HG03457 (cell line): ENCODE results near the gene ABCC4.

ENCODE experiments used
- ATAC-seq: cut with Tn5 transposase; IDR thresholded peaks from one replicate; pipeline ENCODE4 v1.9.1; 2021; ENCODE audit warnings: moderate number of reproducible peaks; ENCODE audit not compliant: unreplicated experiment

Gene ABCC4

GRCh38 chr13:95301183-95301967 is at the start of gene ABCC4:
TSS of gene ABCC4 (minus strand) at chr13:95301451. CDS start at chr13:95301314, 137 bp downstream.
- peak; percentile 86 for ATAC-seq

- ATAC-seq, result no peak
Measured at GRCh38 chr13:95349267-95349666, 48.0 kb upstream of the ABCC4 start.

- ATAC-seq, result no peak
Measured at GRCh38 chr13:95343944-95344343, 42.7 kb upstream of the ABCC4 start.

GRCh38 chr13:95341441-95341840 is 40.2 kb upstream of the ABCC4 start:
- ATAC-seq, result no peak

- no peak for ATAC-seq
Measured at GRCh38 chr13:95338905-95339304, 37.7 kb upstream of the ABCC4 start.

DNA sequence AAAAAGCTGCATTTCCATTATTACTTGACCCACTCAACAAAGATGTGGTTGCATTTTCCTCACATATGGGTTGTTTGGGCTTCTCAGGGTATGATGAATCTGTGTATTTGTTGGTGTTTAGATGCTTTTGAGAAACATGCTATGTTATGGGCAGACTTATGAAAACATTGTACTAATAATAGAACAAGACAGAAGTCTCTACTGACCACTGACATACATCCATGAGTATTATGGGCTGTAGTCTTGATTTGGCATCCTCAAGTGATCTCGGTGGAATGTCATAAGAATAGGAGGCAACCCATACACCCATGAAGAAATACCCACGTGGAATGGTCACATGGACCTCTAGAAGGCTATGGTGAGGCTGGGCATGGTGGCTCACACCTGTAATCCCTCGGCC is 36.3 kb upstream of the ABCC4 start:
- ATAC-seq, result no peak

DNA sequence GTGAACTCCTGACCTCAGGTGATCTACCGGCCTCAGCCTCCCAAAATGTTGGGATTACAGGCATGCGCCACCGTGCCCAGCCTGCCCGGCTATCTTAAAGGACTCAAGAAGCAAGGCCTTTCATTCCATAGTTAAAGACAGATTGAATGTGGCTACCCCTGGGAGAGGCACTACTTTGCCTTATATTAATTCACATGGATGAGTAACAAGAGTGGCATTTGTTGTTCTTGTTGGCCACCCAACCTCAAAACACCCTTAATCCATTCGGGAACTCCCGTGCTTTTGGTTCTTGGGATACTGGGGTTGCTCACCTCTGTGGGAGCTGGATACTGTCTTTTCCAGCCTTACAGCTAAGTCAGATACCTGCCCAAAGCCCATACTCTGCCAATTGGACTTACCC is 34.4 kb upstream of the ABCC4 start:
- ATAC-seq, result no peak

DNA sequence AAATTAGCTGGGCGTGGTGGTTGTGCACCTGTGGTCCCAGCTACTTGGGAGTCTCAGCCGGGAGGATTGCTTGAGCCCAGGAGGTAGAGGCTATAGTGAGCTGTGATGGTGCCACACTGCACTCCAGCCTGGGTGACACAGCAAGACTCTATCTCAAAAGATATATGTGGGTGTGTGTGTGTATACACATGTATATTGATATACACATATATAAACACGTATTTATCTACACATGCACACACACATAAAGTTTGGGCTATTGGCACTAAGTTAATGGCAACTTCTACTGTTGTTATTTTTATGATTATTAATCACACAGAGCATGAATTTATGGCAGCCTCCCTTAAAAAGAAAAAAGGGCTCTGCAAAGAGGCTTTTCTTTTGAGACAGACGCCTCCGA is 27.1 kb upstream of the ABCC4 start:
- ATAC-seq, result no peak

- ATAC-seq, result no peak
Measured at GRCh38 chr13:95327190-95327589, 25.9 kb upstream of the ABCC4 start.

DNA sequence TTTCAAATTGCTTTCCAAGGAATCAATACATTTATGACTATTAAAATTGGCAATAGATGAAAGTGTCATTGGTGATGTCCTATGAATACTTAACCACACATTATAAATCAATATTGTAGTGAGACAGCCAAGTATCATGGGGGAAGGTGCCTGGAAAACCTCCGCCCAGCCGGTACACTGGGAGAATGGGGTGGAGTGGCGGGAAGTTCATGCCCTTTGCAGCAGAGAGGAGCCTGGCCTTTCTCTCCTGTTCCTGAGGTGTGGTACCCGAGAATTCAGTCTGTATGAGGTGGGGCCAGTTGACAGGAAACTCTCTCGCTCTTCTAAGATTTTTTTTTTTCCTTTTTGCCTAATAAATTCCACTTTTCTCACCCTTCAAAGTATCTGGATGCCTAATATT is 25.4 kb upstream of the ABCC4 start:
- no peak for ATAC-seq

DNA sequence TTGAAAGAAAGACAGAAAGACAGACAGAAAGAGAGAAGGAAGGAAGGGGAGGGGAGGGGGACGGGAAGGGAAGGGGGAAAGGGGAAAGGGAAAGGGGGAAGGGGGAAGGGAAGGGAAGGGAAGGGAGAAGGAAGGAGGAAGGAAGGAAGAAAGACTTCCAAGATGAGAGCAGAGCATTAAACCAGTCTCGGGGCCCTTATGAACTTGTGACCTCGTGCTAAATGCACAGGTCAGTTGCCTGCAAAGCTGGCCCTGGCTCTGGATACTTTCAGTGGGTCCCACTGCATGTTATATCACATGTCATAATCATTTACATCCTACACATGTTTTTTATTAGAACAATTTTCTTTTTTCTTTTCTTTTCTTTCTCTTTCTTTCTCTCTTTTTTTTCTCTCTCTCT is 24.2 kb upstream of the ABCC4 start:
- ATAC-seq, result no peak

DNA sequence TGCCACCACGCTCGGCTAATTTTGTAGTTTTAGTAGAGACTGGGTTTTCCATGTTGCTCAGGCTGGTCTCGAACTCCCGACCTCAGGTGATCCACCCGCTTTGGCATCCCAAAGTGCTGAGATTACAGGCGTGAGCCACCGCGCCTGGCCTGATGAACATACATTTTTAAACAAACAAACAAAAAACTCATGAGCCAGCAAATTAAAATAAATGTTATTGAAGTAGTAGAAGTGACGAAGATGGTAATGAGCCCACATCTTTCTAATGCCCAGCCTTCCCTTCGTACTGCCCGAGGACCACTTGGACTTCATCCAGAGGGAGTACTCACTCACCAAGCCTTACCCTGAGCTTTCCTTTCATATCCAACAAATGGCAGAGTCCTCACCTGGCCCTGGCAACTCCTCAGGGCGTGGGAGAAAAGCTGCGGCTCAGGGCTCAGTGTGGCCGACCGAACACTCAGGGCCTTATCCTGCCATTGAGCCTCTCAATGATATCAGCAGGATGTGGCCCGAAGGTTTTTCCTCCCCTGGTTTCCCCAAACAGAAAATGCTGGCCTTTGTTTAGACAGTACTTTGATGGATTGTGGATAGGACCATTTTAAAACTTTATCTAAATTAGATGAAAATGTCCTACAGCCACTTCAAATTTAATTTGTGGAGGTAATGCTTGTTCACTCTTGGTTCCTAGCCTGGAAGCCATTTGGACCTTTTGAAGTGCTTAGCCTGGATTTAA is 22.8 kb upstream of the ABCC4 start:
- no peak for ATAC-seq

GRCh38 chr13:95319551-95320274 is 18.5 kb upstream of the ABCC4 start:
- ATAC-seq, result no peak

DNA sequence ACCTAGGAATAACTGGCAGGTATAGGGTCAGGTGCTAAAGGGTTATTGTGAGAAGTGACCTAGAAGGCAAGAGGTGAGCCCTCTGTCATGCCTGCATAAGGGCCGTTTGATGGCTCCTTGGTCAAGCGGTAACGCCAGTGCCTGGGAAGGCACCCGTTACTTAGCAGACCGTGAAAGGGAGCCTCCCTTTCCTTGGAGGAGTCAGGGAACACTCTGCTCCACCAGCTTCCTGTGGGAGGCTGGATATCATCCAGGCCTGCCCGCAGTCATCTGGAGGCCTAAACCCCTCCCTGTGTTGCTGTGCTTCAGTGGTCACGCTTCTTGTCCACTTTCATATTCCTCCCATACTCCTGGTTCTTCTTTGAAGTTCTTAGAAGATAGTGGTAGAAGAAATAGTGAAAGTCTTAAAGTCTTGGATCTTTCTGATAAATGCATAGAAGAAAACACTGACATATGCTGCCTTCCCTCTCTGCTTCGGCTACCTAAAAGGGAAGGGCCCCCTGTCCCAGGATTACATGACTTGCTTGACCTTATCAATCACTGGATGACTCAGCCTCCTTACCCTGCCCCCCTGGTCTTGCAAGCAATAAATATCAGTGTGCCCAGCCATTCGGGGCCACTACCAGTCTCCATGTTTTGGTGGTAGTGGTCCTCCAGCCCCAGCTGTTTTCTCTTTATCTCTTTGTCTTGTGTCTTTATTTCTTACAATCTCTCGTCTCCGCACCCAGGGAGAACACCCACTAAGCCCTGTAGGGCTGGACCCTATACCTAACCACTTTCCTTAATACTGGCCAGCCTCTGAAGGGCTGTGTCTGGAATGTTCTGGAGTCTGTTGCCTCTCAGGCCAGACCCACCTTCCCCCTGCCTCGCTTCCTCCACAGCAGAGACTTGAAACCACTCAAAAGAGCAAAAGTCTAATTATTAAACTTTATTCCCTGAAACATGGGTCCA is 16.1 kb upstream of the ABCC4 start:
- ATAC-seq, result no peak

GRCh38 chr13:95315752-95316151 is 14.5 kb upstream of the ABCC4 start:
- no peak for ATAC-seq

- ATAC-seq, result no peak
Measured at GRCh38 chr13:95307507-95307906, 6.3 kb upstream of the ABCC4 start.

GRCh38 chr13:95304453-95304852 is 3.2 kb upstream of the ABCC4 start:
- ATAC-seq, result no peak

DNA sequence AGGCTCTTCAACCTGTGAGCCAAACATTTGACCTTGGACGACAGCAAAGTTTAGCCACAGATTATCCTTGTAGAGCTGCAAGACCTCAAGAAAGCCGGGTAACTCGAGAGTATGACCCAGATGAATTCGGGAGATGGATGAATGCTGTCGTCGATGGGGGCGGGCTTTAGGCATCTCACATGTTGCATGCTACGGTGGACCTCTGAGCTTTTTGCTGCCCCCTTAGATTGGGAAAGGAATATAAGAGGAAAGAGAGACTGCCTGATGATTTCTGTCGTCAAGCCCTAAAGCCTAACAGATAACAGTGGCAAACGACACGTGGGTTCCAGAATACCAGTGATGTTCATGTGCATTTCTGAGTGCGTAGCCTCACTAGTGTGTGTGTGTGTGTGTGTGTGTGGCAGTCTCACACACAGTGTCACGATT is 730 bp upstream of the ABCC4 start:
- ATAC-seq, result no peak

DNA sequence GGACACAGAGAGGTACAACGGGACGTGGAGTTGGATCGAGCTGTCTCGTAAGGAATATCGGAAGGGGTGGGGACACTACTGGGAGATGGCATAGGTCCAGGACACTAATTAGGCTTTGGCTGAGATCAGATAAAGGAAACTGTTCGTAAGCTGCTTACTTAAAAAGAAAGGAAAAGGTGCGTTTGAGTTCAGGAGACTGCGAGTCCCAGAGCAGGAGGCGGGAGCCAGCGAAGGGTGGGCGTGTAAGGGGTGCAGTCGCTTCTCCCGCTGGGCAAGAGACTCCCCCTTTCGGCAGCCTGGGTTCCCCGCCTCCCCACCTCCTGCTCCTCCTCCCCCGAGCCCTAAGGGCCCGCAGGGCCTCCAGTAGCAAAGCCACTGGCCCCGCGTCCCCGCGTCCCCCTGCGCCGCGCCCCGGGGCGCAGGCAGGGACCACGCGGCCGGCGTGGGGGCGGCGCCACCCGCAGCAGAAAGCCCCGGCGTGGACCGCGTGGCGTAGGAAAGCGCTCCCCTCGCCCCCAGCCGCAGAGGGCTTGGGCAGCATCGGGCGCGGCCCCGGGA is 547 bp downstream of the ABCC4 start:
- peak; percentile 24 for ATAC-seq

DNA sequence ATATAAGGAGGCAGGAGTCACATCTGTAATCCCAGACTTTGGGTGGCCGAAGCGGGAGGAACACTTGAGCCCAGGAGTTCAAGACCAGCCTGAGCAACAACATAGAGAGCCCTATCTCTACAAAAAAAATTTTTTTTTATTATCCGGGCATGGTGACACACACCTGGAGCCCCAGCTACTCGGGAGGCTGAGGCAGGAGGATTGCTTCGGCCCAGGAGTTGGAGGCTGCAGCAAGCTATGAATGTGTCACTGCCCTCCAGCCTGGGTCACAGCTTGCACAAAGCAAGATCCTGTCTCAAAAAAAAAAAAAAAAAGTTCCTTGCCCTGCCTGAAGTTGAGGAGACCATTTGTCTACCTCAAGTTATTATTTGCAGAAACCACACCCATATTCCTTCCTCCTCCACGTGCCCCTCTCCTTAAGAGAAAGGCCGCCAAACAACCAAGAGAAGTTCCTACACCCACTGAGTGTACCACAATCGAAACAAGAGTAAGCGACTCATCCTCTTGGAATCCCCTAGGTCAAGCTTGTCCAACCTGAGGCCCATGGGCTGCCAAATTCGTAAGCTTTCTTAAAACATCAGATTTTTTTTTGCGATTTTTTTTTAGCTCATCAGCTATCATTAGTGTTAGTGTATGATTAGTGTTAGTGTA is 2.2 kb downstream of the ABCC4 start:
- no peak for ATAC-seq
